Heart left ventricle (tissue), 13 donors: ENCODE measurements around the gene MYO7A.

Experiments
- POLR2A ChIP-seq, 2 donors: fragments of 450-650 bp; IDR thresholded peaks; one replicate each; pipeline ENCODE4 v1.6.1; 2017; ENCODE audit warnings: antibody characterized with exemption in 2 of 2, mild to moderate bottlenecking in 2 of 2, moderate library complexity in 2 of 2
- TF ChIP-seq, protein P1 (sequence below), 12 donors: fragments of 200-600 bp; sonication (generic) in 4 of 12; IDR thresholded peaks; one replicate each; pipeline versions ENCODE4 v1.5.0 to v1.8.0; 2018 to 2022; ENCODE audit warnings: antibody characterized with exemption in 12 of 12, mild to moderate bottlenecking in 5 of 12
- donor health status: ischemic (EF 13 %, LVEDD 7.1; RV severe dilation, severe dysfunction).
- donor health status: DM: no; HTN: yes; CAD: no.
- donor health status: DM: no; HTN: no; CAD: no.
- donor health status: ischemic (EF 25% LVEDD 6.9; RV normal size, moderate dysfunction).
- donor health status: ischemic (EF 25% LVEDD 5.7; RV mildly dilated, moderate dysfunction).
- donor health status: ischemic (EF 35%, LVEDD 5.7; RV mildly dilated, moderate dysfunction).
- donor health status: nonischemic (EF 11% LVEDD 7.7; RV severe dilation, severe dysfunction).
- donor health status: DM: yes; HTN: yes; CAD: no.
- donor health status: PGD.
- donor health status: ischemic (EF 29% LVEDD 5.4; RV normal size, mild dysfunction).
- donor health status: nonischemic (EF 23%, LVEDD 6.1; RV moderate dilation, normal function).

DNA sequence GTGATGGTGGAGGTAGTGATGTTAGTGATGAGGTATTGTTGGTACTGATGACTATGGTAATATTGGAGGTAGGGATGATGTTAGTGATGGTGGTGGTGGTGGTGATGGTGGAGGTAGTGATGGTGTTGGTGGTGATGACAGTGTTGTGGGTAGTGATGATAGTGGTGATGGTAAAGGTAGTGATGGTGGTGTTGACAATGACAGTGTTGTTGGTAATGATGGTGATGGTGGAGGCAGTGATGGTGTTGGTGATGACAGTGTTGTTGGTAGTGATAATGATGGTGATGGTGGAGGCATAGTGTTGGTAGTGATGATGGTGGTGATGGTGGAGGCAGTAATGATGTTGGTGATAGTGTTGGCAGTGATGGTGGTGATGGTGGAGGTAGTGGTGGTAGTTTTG, 65.1 kb downstream of the MYO7A start:
- TF ChIP-seq, protein P1, sequence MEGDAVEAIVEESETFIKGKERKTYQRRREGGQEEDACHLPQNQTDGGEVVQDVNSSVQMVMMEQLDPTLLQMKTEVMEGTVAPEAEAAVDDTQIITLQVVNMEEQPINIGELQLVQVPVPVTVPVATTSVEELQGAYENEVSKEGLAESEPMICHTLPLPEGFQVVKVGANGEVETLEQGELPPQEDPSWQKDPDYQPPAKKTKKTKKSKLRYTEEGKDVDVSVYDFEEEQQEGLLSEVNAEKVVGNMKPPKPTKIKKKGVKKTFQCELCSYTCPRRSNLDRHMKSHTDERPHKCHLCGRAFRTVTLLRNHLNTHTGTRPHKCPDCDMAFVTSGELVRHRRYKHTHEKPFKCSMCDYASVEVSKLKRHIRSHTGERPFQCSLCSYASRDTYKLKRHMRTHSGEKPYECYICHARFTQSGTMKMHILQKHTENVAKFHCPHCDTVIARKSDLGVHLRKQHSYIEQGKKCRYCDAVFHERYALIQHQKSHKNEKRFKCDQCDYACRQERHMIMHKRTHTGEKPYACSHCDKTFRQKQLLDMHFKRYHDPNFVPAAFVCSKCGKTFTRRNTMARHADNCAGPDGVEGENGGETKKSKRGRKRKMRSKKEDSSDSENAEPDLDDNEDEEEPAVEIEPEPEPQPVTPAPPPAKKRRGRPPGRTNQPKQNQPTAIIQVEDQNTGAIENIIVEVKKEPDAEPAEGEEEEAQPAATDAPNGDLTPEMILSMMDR (IDR thresholded peaks at IDR 0.05), result no peak
- TF ChIP-seq POLR2A (IDR thresholded peaks at IDR 0.05), result no peak
